ENCODE data around the gene SBNO2.

- TF ChIP-seq CTCF (IDR thresholded peaks at IDR 0.05; ENCODE audit: low read length) (no peak), EZH2 (IDR thresholded peaks at IDR 0.05; ENCODE audit: borderline replicate concordance, low read length) (no peak)
These were observed 100.0 kb downstream of the SBNO2 start for GRCh38 chr19:1073956-1074517.
